ENCODE measurements around the gene LCMT1.
A peak's percentile ranks its signal among the peaks of the same experiment; 100 is the strongest.

- TF ChIP-seq CTCF (IDR thresholded peaks at IDR 0.05) (no peak), POLR2A (IDR thresholded peaks at IDR 0.05) (peak; percentile 28), POLR2AphosphoS5 (IDR thresholded peaks at IDR 0.05) (peak; percentile 21 to 76 (median 61))
Measured at GRCh38 chr16:25066747-25067631, 44.6 kb upstream of the LCMT1 start.

Measured in breast epithelium (tissue), 3 donors.